HuH-7 (cell line): ENCODE data around the gene SUMF2.
"Not testable (repeated sequence)": the region's sequence is repeated elsewhere in the genome, so short reads cannot be mapped to it uniquely, and the experiment has no call there.

ENCODE experiments used
- DNase-seq: peaks from one replicate; pipeline ENCODE4 v3.0.0; 2011; ENCODE audit warnings: low spot score

The SUMF2 gene

GRCh38 chr7:56106108-56107073 lies 42.3 kb downstream of the SUMF2 start, which contains the start of gene CHCHD2:
TSS of gene CHCHD2 (minus strand) at chr7:56106476. CDS start at chr7:56106413, 63 bp downstream.
- DNase-seq = peak; percentile 98

GRCh38 chr7:56107954-56108258 lies 43.8 kb downstream of the SUMF2 start:
- DNase-seq = no peak

GRCh38 chr7:56110611-56111010 lies 46.5 kb downstream of the SUMF2 start:
- no peak for DNase-seq

- not testable (repeated sequence) for DNase-seq
Observed at GRCh38 chr7:56112244-56112643, 48.2 kb downstream of the SUMF2 start.

- no peak for DNase-seq
Observed at GRCh38 chr7:56115852-56116538, 51.9 kb downstream of the SUMF2 start, which contains the start of gene NUPR2. TSS of gene NUPR2 (minus strand) at chr7:56116417. CDS start at chr7:56116314, 103 bp downstream.

- DNase-seq = no peak
Observed at GRCh38 chr7:56121440-56121839, 57.4 kb downstream of the SUMF2 start.

GRCh38 chr7:56124981-56125380 lies 60.9 kb downstream of the SUMF2 start:
- DNase-seq = no peak

GRCh38 chr7:56125831-56126230 lies 61.7 kb downstream of the SUMF2 start:
- DNase-seq = no peak

- no peak for DNase-seq
Observed at GRCh38 chr7:56127241-56127975, 63.3 kb downstream of the SUMF2 start.
